Left forelimb (tissue), 1 donor: Measurements from ENCODE around the gene GPR55.

ENCODE experiments used
- DNase-seq: peaks from one replicate; pipeline ENCODE4 v3.0.0-alpha.2; 2018; ENCODE audit warnings: low spot score

GPR55 gene

DNA sequence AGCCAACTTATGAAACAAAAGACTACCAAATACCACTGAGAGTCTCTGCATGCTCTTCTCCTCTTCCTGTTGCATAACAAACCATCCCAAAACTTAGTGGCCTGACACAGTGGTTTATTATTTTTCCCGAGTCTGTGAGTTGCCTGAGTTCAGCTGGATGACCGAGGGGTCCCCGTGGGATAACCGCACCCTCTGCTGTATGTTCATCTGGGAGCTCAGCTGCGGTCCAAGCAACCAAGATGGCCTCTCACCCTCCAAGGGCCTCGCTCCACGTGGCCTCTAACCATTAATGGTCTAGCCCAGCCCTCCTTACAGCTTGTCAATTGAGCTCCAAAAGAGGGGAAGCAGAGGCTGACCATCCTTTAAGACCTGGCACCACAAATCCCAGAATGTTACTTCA is 43.2 kb downstream of the GPR55 start:
- DNase-seq = peak; percentile 20

DNA sequence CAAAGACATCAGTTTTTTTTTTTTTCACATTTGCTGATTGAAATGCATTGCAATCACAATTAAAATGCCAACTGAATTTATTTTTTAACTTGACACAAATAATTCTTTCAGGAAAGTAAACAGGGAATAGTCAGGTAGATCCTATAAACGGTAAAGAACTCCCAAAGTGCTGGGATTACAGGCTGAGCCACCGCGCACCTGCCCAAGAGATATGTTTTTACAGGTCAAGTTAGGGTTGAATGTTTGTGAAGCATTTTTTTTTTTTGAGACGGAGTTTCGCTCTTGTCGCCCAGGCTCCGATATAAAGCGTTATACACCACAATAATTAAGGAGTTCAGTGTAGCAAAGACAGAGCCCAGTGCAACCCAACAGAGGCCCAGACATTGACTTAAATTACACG is 45.2 kb downstream of the GPR55 start:
- peak; percentile 3 for DNase-seq

DNA sequence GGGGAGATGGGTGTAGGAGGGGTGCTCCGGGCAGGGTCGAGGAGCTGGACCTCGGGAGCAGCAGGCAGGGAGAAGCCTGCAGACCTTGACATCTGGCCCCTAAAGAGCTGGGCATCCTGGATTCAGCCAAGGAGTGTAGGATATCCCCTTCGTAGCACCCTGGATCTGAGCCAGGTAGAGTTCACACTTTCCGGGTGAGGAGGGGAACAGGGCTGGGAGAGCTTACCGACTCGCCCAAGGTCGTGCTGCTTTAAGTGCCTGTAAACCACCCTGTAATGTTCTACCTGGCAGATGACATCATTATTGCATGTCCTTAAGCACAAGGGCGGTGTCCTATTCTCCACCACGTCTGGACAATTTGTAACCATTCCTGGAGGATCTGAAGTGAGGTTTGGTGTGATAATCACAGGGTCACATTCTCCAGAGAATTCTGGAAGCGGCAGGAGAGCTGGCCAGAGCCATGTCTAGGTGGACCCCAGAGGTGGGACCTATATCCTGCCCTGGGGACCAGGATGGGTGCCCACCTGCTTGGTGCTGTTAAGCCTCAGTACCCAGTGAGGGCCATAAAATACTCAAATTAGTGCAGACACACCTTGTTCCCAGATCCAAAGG is 45.7 kb downstream of the GPR55 start:
- peak; percentile 50 for DNase-seq

DNA sequence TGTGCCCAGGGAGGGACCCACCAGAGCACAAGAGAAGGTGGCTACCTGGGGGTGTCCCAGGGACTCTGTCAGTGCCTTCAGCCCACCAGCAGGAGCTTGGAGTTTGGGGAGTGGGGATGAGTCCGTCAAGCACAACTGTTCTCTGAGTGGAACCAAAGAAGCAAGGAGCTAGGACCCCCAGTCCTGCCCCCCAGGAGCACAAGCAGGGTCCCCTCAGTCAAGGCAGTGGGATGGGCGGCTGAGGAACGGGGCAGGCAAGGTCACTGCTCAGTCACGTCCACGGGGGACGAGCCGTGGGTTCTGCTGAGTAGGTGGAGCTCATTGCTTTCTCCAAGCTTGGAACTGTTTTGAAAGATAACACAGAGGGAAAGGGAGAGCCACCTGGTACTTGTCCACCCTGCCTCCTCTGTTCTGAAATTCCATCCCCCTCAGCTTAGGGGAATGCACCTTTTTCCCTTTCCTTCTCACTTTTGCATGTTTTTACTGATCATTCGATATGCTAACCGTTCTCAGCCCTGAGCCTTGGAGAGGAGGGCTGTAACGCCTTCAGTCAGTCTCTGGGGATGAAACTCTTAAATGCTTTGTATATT is 46.3 kb downstream of the GPR55 start:
- no peak for DNase-seq

DNA sequence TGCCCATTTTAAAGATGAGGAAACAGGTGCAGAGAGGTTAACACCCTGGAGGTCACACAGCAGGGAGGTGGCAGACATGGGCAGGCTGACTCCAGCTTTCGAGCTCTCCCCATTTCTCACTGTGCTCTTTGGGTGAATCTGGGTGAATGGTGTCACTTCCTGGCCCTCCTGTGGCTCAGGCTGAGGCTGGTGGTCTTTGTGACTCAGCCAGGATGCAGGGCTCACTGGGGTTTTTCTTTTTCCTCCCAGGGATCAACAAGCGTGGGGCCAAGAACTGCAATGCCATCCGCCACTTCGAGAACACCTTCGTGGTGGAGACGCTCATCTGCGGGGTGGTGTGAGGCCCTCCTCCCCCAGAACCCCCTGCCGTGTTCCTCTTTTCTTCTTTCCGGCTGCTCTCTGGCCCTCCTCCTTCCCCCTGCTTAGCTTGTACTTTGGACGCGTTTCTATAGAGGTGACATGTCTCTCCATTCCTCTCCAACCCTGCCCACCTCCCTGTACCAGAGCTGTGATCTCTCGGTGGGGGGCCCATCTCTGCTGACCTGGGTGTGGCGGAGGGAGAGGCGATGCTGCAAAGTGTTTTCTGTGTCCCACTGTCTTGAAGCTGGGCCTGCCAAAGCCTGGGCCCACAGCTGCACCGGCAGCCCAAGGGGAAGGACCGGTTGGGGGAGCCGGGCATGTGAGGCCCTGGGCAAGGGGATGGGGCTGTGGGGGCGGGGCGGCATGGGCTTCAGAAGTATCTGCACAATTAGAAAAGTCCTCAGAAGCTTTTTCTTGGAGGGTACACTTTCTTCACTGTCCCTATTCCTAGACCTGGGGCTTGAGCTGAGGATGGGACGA is 47.1 kb downstream of the GPR55 start:
- no peak for DNase-seq

DNA sequence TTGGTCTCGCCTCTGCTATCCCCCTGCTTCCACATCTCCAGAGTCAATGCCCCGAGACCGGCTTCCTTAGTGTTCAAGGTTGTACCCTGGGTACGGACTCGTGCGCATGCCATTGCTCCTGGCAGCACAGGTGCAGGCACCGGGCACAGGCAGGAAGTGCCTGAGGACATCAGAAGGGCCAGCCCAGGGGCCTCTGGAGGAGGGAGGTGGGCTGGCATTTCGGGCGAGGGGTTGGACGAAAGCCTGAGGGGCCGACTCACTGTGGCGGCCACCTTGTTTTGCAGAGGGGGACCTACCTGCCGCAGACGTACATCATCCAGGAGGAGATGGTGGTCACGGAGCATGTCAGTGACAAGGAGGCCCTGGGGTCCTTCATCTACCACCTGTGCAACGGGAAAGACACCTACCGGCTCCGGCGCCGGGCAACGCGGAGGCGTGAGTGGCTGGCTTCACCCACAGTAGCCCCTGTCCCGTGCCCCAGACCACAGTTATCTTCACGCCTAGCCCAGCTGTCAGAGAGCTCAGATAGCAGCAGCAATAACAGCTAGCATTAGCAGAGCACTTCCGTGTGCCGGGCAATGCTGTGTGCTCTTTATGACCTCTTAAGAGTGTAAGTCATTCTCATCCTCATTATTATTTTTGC is 47.8 kb downstream of the GPR55 start:
- DNase-seq = no peak

DNA sequence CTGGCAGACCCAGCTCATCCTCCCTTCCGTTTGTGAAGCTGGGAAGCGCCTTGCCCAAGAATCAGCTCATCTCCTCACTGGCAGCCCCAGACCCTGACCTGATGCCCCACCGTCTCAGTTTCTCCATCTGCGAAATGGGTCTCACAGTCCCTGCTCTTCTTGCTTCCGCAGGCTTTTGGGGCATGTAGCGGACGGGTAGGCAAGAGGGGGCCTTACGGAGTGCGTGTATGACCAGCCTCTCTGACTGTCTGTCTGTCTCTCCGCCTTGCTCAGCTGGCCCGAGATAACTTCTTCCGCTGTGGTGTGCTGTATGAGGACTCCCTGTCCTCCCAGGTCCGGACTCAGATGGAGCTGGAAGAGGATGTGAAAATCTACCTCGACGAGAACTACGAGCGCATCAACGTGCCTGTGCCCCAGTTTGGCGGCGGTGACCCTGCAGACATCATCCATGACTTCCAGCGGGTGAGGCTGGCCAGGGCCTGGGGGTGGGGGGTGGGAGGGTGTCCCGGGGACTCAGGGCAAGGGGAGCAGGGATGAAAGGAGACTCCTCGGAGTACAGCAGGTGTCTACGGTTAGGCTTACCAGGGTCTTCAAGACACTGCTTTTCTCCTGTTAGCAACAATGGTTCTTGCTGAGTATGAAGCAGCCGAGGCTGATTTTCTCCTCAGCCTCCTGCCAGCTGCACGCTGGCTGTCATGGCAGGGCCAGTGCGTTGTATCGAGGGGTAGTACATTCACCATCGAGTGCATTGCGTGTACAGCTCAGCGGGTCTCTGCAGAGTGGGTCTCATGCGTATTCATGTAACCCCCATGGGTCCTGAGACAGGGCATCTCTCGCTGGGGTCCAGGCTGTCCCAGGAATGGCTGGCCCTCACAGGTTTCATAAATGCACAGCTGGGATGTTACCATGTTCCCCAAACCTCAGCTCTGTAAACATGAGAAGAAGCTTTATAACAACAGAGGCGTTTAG is 49.4 kb downstream of the GPR55 start:
- DNase-seq = no peak

DNA sequence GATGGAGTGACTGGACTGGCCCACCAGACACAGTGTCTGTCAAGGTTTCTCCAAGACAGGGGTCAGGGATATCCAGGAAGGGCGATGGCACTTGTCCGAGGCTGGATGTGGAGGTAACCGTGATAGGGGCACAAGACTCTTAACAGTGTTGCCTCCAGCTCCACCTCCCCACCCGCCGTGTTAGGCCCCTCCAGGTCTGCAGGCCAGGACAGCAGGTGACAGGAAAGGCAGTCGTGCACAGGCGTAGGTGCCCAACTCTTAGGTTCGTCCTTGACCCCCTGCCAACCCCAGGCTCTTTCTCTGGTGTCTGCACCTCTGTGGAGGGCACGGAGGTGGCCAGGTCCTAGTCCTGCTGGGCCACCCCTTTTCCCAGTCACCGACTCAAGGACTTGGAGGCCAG is 50.2 kb downstream of the GPR55 start:
- no peak for DNase-seq

DNA sequence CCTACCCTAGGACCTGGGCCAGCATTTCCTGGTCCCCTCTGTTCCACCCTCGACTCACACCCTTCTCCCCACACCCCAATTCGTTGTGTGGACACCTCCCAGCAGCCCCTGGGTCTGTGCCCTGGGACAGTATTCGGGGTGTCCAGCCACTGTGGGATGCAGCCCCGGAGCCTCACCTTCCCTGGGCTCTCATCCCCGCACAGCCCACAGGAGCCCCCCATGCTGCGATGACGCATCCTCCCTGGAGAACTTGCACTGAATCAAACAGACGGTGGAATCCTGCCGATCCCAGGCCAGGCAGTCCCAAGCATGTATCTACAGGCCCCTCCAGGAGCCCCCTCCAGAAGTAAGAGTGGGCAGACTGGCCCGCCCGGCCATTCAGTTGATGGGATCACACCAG is 50.6 kb downstream of the GPR55 start:
- DNase-seq = no peak

DNA sequence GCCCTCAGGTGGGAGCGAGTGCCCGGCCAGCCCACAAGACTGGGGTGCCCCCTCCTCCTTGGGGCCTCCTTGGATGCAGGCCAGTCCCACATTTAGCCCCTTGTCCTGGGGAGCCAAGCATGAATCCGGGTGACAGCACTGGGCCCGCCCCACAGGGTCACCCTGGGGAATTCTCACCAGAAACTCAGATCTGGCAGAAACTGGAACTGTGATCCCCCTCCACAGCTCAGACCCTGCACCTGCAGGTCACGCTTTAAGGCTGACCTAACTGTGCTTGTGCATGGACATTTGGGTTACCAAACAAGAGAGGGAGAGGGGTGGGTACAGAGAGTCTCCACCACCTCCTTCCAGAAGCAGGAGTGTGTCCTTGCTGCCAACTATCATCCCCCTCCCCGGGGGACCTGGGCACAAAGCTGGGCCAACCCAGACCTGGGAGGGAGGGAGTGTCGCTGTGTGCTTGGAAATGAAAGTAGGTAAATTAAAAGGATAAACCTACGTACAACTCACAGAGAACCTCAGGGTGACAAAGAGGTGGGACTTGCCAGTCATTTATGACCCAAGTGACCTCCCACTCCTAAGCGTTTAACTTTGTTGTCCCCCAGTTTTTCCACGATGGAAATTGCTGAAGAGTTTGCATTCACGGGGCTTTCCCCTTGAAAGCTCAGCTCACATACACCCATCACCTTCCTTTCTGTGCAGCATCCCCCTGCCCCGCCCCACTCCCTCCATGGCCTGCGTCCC is 51.2 kb downstream of the GPR55 start:
- DNase-seq = no peak

DNA sequence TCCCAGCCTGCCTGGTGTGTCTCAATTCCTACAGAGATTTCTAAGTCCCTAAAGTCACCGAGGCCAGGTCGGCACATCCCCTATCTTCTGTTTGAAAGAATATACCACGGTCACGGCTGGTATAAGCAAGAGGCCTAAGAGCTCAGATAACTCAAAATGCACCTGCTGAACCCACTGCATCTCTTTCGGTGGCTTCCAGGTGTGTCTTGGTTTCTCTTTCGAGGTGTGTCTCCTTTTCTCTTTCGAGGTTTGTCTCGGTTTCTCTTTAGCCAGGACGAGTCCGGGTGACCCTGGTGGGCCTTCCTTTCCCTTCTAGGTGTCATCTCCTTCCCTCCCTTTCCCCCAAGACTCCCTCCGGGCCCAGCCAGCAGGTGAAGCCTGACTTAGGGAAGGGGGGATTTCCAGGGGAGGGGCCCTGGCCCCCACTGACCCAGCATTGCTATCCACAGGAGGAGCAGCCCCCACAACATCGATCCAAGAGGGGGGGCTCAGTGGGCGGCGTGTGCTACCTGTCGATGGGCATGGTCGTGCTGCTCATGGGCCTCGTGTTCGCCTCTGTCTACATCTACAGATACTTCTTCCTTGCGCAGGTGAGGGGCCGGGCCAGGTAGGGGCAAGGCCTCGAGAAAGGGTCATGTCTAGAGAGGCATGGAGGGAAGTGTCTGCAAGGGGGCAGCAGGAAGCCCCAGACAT is 51.9 kb downstream of the GPR55 start:
- no peak for DNase-seq

DNA sequence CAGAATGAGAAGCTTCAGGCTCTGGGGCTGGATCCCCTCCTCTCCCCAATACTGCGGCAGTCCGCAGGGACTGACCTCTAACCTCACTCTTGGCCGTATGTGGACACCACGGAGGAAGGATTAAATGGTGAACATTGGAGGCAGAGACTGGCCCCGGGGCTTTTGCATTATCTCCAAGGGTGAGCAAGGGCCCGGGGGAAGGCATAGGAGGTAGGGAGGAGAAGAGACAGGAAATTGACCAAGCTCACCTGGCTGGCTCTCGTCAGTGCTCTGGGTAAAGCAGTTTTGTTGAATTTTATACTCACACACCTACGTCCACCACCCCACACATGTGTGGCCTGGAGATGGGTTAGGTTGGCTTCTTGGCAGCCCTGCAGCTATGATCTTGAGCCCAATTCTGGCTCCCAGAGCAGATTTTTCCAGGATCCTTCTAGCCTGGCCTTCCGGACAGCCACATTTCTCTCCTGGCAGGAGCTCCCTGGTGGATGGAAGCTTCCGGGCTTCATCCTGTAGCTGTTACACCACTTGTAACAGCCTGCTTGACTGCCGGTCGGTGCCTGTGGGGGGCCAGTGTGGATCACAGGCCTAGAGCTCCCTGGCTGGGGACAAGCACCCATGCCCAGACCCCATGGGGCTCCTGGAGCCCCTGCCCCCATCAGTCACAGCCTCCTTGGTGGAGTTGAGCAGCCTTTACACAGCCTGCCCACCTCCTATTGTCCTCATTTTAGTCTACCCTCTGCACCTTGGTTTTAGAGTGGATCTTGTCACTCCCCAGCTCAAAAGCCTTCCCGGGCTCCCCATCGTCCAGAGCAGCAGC is 52.7 kb downstream of the GPR55 start:
- DNase-seq = no peak

DNA sequence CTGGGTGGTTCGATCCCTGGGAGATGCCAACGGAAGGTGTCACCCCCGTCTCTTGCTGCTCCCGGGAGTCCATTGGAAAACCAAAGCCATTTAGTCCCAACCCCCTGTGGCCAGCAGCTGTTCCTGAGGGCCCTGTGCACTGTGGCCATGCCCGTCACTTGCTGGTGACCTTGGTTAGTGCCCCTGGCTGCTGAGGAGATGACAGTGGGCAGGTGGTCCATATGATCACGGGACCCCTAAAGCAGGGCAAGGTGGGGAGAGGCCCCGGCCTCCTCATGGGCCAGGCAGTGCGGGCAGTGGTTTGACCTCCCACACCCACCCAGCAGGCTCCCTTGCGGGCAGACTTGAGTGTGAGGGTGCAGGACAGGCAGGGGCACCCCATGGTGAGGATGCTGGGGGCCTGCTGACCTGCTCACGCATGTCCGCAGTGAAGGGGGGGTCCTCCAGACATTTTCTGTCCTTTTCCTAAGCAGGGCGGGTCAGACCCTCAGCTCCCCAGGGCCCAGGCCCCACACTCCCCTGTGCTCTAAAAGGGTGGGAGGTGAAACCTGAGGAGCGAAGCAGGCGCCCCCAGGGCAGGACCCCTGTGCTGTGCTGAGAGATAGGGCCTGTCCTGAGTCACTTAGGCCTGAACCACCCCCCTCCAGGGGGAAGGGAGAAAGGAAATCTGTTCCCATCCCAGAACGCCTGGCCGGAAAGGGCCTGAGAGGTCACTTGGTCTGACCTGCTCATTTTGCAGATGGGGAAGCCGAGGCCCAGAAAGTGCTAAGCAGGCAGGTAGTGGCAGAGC is 53.5 kb downstream of the GPR55 start:
- DNase-seq = no peak

DNA sequence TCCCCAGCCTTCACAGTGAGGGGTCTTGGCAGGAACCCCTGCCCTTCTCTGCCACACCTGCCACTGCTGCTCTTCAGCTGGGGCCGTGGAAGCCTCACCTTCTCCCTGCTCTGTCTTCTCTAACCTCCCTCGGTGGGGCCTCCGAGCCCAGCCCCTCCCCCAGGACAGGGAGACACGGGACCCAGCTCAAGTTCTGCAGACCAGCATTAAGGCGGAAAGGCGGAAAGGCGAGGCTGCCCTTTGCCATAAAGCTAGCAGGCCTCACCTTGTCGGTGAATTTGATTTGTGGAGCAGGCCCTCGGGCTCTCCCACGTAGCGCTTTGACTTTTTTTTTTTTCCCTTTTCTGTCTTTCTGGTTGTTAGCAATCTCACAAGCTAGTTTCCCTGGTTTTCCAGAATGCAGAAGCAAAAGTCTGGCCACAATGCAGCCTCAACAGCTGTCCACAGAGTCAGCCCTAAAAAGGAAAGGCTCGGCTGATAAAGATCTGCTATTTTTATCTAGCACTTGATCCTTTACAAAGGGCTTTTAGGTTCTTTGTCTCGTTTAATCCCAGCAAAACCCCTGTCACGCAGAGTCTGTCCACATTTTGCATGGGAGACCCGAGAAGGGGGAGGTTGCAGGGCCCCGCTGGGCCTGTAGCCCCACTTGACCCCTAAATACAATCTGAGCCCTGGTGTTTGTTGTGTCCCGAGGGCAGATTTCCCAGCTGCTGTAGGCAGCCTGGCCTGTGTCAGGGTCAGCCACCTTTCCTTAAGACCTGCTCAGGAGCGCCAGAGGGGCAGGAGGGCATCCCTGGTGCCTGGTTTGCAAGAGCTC is 54.3 kb downstream of the GPR55 start:
- no peak for DNase-seq

DNA sequence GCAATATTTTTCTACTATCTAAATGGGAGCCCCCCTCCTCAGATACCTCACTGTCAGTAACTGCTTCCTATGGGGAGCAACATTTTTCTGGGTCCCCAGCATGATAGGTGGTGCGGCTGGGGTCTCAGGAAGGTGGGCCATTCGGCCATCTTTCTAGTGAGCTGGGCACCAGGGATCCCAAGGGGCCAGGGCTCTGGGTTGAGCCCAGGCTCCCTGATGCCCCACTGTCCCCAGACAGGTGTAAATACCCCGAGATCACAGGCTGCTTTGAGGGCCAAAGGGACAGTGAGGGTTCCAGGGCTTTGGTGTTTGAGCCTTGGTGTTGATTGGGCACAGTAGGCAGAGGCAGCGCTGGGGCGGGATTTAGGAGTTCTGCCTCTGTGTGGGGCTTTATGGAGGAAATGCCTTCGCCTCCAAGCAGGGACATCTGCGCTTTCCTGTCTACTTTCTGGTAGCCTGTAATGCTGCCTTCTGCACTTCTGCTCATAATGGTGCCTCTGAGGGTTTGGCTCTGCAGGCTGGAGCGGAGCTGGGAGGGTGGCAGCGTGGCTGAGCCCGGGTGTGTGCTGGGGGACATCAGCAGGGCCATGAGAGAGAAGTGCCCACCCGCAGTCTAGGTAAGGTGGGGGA is 55.0 kb downstream of the GPR55 start:
- DNase-seq = no peak

DNA sequence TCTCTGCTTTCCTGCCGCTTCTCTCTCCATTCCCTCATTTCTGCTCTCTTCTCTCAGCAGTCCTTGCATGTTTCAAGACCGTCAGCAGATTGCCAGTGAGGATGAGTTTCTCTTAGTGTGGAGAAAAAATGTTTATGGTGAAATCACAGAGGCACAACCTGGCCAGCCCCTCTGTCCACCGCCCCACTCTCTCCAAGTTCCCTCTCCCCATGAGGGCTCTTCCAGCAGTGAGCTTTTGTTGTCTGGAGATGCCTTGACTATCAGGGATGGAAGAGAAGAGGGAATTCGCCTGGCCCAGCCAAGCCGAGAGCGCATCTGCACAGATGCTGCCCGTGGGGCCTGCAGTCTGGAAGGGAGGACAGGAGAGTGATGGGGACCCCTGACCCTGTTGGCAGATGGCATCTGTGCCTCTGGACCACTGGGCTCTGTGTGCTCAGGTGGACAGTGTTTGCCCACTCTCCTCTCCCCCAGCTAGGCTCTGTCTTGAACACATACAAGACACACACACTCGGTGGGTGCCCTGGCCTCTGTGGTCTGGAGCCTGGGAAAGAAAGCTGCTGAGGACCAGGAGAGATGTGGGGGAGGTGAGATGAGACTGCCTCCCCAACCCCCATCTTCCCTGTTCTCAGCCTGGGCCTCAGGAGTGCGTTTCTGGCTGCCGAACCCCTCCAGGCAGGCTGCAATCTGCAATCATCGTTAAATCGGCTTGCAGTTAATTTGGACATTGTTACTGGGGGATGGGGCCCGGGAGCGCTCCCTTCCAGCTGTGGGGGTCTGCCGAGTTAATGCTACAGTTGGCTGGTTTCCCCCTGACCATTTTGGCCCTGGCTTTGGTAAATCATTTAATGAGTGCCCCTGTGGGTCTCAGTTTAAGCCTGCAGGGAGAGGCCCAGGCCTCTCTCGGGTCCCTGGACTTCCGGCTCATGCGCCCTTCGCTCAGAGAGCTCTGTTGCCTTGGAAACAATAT is 55.8 kb downstream of the GPR55 start:
- no peak for DNase-seq
